Hypothalamus (tissue), 51 donors: ENCODE data around the gene PLEK.

Source experiments
- DNase-seq, 51 donors: peaks; one replicate each; lab custom pipeline; 2025; lab: John Stamatoyannopoulos, UW

The PLEK gene

GRCh38 chr2:68413466-68413865, 48.4 kb downstream of the PLEK start:
- DNase-seq: no peak

GRCh38 chr2:68414452-68414851, 49.4 kb downstream of the PLEK start:
- DNase-seq: no peak

- DNase-seq: no peak
Observed at GRCh38 chr2:68414876-68415275, 49.8 kb downstream of the PLEK start.

DNA sequence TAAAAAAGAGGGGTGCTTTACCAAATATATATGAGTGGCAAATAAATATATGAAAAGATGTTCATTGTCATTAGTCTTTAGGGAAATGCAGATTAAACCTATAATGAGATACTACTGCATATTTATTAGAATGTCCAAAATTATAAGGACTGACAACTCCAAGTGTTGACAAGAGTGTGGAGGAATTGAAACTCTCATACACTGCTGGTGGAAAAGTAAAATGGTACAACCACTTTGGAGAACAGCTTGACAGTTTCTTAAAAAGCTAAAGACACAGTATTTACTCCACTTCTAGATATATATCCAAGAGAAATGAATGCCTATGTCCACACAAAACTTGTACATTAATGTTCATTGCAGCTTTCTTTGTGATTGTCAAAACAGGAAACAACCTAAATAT, 50.4 kb downstream of the PLEK start:
- no peak for DNase-seq

GRCh38 chr2:68416081-68416675, 51.1 kb downstream of the PLEK start:
- DNase-seq: no peak

DNA sequence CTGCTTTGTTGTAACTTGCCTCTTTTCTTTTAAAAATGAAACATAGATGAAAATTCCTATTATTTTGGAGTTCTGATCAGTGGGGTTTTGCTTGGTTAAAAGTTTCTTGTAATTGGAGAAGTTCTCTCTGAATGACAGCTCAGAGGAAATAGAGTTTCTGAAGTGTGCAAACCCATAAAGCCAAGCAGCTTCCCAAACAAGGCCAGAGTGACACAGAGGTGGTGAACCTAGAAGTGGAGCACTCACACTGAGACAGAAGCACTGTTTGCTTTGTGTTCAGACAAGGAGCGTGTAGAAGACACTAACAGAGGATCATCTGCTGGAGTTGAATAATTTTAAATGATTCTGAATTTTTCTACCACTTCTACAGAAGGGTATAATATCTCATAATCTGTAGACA, 52.8 kb downstream of the PLEK start:
- no peak for DNase-seq

DNA sequence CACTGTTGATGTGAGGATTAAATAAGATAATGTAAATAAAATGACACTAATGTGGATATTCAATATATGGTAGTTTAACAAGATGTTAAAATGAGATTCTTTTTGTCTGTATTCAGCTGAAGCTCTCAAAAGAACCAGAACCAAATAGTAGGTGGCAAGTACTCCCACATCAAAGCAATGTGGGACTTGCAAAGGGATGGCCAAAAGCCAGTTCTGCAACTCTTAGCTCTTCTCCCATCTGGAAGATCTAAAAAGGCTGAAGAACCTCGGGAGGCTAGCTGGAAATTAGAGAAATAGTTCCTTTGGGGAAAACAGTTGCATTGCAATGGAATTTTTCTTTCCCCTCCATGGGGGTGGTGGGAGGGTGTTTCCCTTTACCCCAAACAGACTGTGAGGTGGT, 53.3 kb downstream of the PLEK start:
- no peak for DNase-seq

- DNase-seq: no peak
Observed at GRCh38 chr2:68418855-68419254, 53.8 kb downstream of the PLEK start.

- no peak for DNase-seq
Observed at GRCh38 chr2:68420254-68420910, 55.3 kb downstream of the PLEK start.

DNA sequence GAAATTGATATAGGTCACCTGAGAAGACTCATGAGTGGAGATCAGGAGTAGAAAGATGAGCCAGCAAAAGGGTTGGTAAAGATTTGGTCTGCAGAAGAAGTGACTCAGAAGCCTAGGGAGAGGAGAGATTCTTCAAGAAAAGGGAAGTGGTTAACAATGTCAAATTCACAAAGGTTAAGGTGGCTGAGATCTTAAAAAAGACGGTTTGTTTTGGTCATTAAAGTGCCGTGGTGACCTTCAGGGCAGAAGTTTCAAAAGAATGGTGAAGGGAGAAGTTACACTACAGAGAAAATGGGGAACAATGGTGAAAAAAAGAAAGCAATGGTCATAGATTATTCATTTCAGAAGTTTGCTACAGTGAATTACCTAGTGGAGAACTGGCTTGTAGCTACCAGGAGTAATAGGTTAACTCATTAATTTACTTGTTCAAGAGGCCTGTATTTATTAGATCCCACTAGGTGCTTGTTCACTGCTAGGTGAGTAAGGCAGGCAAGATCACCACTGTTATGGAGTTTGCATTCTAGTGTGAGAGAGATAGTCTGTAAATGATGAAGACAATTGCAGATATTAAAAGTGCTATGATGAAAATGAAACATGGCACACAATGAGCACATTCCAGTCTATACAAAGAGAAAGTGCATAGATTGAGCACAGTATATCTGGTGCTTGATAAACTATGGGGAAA, 59.0 kb downstream of the PLEK start:
- no peak for DNase-seq

DNA sequence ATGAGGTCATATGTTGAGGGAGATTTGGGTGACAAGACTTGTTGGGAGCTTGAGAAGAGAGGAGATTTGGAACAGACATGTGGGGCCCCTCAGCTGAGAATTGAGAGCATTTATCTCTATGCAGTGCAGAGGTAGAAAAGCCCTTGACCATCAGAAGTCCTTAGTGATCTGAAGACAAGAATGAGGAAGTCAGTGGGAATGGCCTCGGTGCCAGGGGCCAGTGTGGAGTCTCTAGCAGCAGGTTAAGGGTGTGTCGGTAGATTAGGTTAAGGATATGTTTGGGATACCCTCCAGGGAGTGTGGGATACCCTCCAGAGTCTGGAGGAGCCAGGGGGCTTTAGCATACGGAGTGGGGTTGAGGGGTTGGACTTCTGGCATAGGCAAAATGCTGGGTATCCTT, 60.4 kb downstream of the PLEK start:
- no peak for DNase-seq

GRCh38 chr2:68426446-68426845, 61.4 kb downstream of the PLEK start:
- no peak for DNase-seq

- DNase-seq: no peak
Observed at GRCh38 chr2:68426848-68427579, 61.9 kb downstream of the PLEK start.

- no peak for DNase-seq
Observed at GRCh38 chr2:68428126-68428525, 63.0 kb downstream of the PLEK start.

DNA sequence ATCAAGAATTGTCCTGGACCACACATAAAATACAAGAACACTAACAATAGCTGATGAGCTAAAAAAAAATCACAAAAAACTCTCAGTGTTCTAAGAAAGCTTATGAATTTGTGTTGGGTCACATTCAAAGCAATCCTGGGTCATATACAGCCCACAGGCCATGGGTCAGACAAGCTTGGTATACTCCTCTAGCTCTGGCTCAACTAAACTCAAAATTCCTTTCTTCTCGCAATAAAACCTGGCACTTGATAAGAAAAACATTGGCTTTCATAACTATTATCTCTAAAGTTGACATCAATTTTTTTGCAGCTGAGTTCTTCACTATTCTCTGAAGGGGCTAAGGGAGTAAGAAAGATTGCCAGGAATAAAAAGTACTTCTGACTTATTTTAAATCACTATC, 63.7 kb downstream of the PLEK start:
- no peak for DNase-seq

- DNase-seq: no peak
Observed at GRCh38 chr2:68429311-68429826, 64.3 kb downstream of the PLEK start.

GRCh38 chr2:68431316-68431972, 66.4 kb downstream of the PLEK start:
- DNase-seq: no peak

GRCh38 chr2:68432696-68433658, 67.9 kb downstream of the PLEK start:
- no peak for DNase-seq

- no peak for DNase-seq
Observed at GRCh38 chr2:68434981-68435380, 69.9 kb downstream of the PLEK start.

DNA sequence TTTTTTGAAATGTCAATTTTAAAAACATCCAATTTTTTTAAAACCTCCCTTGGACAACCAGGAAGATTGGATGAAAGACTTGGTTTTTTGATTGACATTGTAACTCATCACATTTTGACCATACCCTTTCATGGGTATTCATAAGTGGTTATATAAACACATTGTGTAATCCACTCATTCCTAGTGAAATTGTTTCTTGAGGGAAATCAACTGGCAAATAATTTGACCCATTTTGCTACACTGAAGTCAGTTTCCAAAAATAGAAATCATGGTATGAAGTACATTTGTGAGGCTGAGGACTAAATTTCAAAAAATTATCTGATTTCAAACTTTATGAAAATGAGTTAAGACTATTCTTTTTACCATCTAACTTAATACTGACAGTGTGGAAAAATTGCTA, 70.5 kb downstream of the PLEK start:
- DNase-seq: no peak
